Suprapubic skin (tissue), 4 donors: ENCODE measurements around the gene PTPRA. TPM values are rescaled to one million over a fixed set of nuclear protein-coding genes. Genes with fewer than 3 reads are reported as not detected.

Experiments
- DNase-seq, 2 donors: peaks; one replicate each; pipeline ENCODE4 v3.0.0-alpha.2; 2019; ENCODE audit warnings: low spot score in 2 of 2
- H3K27ac ChIP-seq: fragments of 200-600 bp; sonication (generic); one replicate; pipeline ENCODE4 v1.5.1; 2019
- H3K27me3 ChIP-seq: fragments of 200-600 bp; sonication (generic); one replicate; pipeline ENCODE4 v1.5.1; 2019
- H3K36me3 ChIP-seq: fragments of 200-600 bp; sonication (generic); one replicate; pipeline ENCODE4 v1.5.1; 2019
- H3K4me1 ChIP-seq: fragments of 200-600 bp; sonication (generic); one replicate; pipeline ENCODE4 v1.5.1; 2019
- H3K4me3 ChIP-seq: fragments of 200-600 bp; sonication (generic); one replicate; pipeline ENCODE4 v1.5.1; 2019; ENCODE audit warnings: mild to moderate bottlenecking
- H3K9me3 ChIP-seq: fragments of 200-600 bp; sonication (generic); one replicate; pipeline ENCODE4 v1.5.1; 2019
- CTCF ChIP-seq, 2 donors: fragments of 200-600 bp in 1 of 2; fragments of 450-650 bp in 1 of 2; sonication (generic) in 1 of 2; IDR thresholded peaks; one replicate each; pipeline ENCODE4 v1.5.1; 2016 to 2019; ENCODE audit warnings: antibody characterized with exemption in 2 of 2, mild to moderate bottlenecking in 1 of 2, moderate library complexity in 1 of 2
- EP300 ChIP-seq: sonication (generic); formaldehyde crosslinking; IDR thresholded peaks from one replicate; pipeline ENCODE4 v1.6.1; 2017; ENCODE audit warnings: antibody characterized with exemption
- POLR2A ChIP-seq, 2 donors: fragments of 450-650 bp; IDR thresholded peaks; one replicate each; pipeline ENCODE4 v1.6.1; 2017; ENCODE audit warnings: antibody characterized with exemption in 2 of 2, mild to moderate bottlenecking in 2 of 2, moderate library complexity in 2 of 2
- POLR2AphosphoS5 ChIP-seq, 3 donors: sonication (generic); formaldehyde crosslinking; IDR thresholded peaks; one replicate each; pipeline ENCODE4 v1.6.1; 2017; ENCODE audit warnings: antibody characterized with exemption in 3 of 3
- WGBS: methylation state at CpG from one replicate; pipeline ENCODE4 v1.1.5; 2018; 5-methylcytosine and 5-hydroxymethylcytosine counted together
- total RNA-seq, 4 donors: library from RNA; depleted of rRNA; stranded (reverse); fragments of >200 nt; gene quantifications; one replicate each; pipeline ENCODE4 v1.1.0, GENCODE V29; 2016

PTPRA gene
- total RNA-seq, 4 donors from 2014 or later, result 47.7 to 83.0 (median 73.4) TPM

- Histone ChIP-seq H3K36me3 (no peaks in the 10 kb centered on the region), H3K4me3 (peak overlapping the region; percentile 75), H3K9me3 (no peaks in the 10 kb centered on the region), H3K4me1 (peaks cover 49% of the 10 kb centered on the region), H3K27me3 (no peaks in the 10 kb centered on the region), H3K27ac (peak overlapping the region; percentile 90)
- TF ChIP-seq POLR2AphosphoS5 (IDR thresholded peaks at IDR 0.05) (no peak), CTCF (IDR thresholded peaks at IDR 0.05) (no peak), POLR2A (IDR thresholded peaks at IDR 0.05) (no peak), EP300 (no peak)
- WGBS, result 0% methylated on average over 7 of the region's 29 CpGs
- peak in 1 of 2 donors; percentile 74 for DNase-seq
These were observed 413 bp downstream of the PTPRA start for GRCh38 chr20:2873747-2874041.

DNA sequence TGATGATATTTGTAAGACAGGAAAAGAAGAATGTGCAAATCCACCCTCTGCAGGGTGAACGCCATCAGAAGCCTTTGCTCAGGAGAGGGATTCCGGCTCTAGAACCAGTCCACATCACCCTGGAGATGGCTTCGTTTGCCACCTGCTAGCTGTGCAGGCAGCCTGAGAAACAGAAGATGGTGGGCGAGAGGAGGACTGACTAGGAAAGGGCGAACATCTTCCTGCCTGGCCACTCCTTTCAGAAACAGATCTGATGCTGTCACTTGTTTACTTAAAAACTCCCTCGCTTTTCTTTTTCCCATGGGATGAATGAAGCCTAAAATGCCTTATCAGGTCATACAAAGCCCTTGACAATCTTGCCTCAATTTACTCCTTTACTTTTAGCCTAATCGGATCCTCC is 1.2 kb downstream of the PTPRA start:
- H3K4me3 ChIP-seq, result peak overlapping the region; percentile 75
- H3K4me1 ChIP-seq, result peaks cover 56% of the 10 kb centered on the region
- DNase-seq, result no peak
- H3K36me3 ChIP-seq, result no peaks in the 10 kb centered on the region
- WGBS, result 26% methylated on average over 7 of the region's 7 CpGs
- TF ChIP-seq EP300 (no peak), POLR2A (IDR thresholded peaks at IDR 0.05) (no peak), CTCF (IDR thresholded peaks at IDR 0.05) (no peak), POLR2AphosphoS5 (IDR thresholded peaks at IDR 0.05) (no peak)
- no peak overlapping the region for H3K27ac ChIP-seq
- no peaks in the 10 kb centered on the region for H3K9me3 ChIP-seq
- H3K27me3 ChIP-seq, result no peaks in the 10 kb centered on the region

- Histone ChIP-seq H3K4me1 (peaks cover 58% of the 10 kb centered on the region), H3K9me3 (no peaks in the 10 kb centered on the region), H3K27ac (no peak overlapping the region), H3K27me3 (no peaks in the 10 kb centered on the region), H3K4me3 (no peak overlapping the region), H3K36me3 (no peaks in the 10 kb centered on the region)
- TF ChIP-seq EP300, result no peak
- TF ChIP-seq POLR2A (IDR thresholded peaks at IDR 0.05), result no peak
- no peak for TF ChIP-seq POLR2AphosphoS5 (IDR thresholded peaks at IDR 0.05)
- no peak for TF ChIP-seq CTCF (IDR thresholded peaks at IDR 0.05)
- no peak for DNase-seq
- WGBS, result 87% methylated on average over 5 of the region's 5 CpGs
These were observed 2.5 kb downstream of the PTPRA start for GRCh38 chr20:2875690-2876203.

DNA sequence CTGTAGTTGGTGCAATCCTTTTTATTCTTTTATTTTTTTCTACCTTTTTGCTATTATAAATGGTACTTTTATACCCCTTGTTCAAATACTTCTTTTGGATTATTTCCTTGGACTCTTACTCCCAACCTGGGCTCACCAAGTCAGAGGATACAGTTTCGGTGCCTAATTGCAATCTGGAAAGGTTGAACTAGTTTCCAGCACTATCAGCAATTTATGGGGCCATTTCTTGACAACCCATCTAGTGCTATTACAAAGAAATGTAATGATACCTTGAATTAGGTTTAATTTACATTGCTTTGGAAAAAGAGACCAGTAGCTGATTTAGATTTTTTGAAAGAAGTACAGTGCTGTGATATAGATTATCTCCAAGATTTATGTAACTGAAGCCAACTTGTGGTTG is 5.2 kb downstream of the PTPRA start:
- Histone ChIP-seq H3K4me1 (peaks cover 35% of the 10 kb centered on the region), H3K27ac (no peak overlapping the region)
- 97% methylated on average over 1 of the region's 1 CpG for WGBS

GRCh38 chr20:2879146-2879545 is 5.9 kb downstream of the PTPRA start:
- DNase-seq, result no peak

More for the DNA sequence above, 5.2 kb downstream of the PTPRA start:
- Histone ChIP-seq H3K4me3 (no peak overlapping the region), H3K36me3 (no peaks in the 10 kb centered on the region), H3K9me3 (no peaks in the 10 kb centered on the region), H3K27me3 (no peaks in the 10 kb centered on the region)
- DNase-seq, result no peak
- TF ChIP-seq CTCF (IDR thresholded peaks at IDR 0.05), result no peak
- TF ChIP-seq POLR2A (IDR thresholded peaks at IDR 0.05), result no peak
- no peak for TF ChIP-seq EP300
- TF ChIP-seq POLR2AphosphoS5 (IDR thresholded peaks at IDR 0.05), result no peak

More at GRCh38 chr20:2879146-2879545, 5.9 kb downstream of the PTPRA start:
- no peak overlapping the region for H3K4me3 ChIP-seq
- H3K27ac ChIP-seq, result no peak overlapping the region
- H3K9me3 ChIP-seq, result no peaks in the 10 kb centered on the region
- H3K36me3 ChIP-seq, result no peaks in the 10 kb centered on the region
- TF ChIP-seq EP300, result no peak
- TF ChIP-seq POLR2A (IDR thresholded peaks at IDR 0.05), result no peak
- TF ChIP-seq CTCF (IDR thresholded peaks at IDR 0.05), result no peak
- TF ChIP-seq POLR2AphosphoS5 (IDR thresholded peaks at IDR 0.05), result no peak
- 37% methylated on average over 3 of the region's 3 CpGs for WGBS
- H3K27me3 ChIP-seq, result no peaks in the 10 kb centered on the region
- H3K4me1 ChIP-seq, result peaks cover 35% of the 10 kb centered on the region
